ENCODE results near the gene ATP8B4.
"Not testable (repeated sequence)": the region's sequence is repeated elsewhere in the genome, so short reads cannot be mapped to it uniquely, and the experiment has no call there.

The ATP8B4 gene

DNA sequence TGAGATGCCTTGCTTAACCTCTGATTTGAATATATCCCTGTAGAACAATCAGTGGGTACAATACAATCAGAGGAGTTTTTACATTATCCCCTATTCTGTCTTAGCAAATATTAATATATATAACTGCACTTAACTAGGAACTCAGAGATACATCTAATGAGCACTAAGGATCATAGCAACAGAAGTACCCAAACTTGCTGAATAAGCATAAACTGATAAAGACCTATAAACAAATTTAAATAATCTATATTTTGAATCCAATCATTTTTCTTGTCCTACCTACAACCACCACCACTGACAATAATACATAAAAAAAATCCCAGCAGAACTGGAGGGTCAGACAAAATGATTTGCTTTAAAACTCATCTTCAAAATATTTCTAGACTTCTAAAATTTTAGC, 106.2 kb downstream of the ATP8B4 start:
- DNase-seq (ENCODE audit: low read depth in 2 of 2): no peak

DNA sequence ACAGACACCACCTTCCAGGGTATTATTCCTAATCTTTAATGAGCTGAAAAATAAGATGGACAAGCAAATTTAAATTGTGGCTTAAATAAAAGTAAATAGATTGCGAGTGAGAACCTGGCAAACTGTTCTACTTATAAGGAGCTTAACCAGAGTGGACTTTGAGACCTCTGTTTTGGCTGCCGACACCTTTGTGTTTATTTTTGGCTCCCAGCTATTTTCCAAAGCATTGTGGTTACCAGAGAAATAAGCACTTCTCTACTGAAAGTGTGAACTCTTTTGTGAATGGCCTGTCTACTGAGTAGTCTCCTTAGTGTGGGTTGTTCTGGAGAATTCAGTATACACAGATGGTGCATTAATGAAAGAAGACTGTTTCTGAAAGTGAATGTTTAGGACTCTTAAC, 109.4 kb downstream of the ATP8B4 start:
- DNase-seq (ENCODE audit: low read depth in 2 of 2): no peak

DNA sequence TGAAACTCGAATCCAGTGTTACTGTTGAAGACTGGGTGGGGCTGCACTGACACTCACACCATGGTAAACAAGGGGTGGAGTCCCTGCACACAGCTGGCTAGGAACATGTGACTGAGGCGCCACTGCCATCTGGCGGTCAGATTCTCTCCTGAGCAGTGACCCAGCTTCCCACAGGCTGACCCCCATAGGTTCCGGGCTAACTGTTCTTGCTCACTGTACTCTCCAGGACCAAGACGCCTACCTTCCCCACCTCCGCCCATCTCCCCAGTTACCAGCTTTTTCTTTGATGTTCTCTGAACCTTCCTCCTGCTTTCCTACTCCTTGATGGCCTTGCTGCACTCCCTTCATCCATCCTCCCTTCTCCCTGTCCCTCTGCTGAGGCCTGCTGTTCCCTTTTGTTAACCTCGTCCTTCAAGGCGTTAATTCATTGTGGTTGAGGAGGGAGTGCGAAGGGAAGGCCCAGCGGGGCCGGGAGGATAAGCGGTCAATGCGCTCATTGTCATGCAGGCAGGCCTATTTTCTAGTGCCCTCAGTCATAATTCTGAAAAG, 115.2 kb downstream of the ATP8B4 start:
- DNase-seq (ENCODE audit: low read depth in 2 of 2): peak; percentile 57 to 63

DNA sequence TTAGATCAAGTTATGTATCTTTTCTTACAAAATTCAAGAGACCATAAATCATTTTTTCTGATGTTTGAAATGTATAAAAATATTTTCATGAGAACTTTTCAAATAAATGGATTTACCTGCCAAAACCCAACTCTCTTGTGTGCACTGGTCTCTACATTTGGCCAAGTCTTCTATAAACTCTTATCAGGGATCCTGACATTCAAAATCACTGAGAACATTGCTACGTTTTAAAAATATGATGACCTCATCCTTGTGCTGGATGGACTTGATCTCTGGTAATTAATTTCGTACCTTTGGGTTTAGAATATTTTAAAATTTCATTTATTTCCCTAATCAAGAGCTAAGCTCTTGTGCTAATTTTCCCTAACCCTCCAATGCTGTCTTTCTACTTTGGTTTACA, 127.4 kb downstream of the ATP8B4 start:
- no peak for DNase-seq (ENCODE audit: low read depth in 2 of 2)

DNA sequence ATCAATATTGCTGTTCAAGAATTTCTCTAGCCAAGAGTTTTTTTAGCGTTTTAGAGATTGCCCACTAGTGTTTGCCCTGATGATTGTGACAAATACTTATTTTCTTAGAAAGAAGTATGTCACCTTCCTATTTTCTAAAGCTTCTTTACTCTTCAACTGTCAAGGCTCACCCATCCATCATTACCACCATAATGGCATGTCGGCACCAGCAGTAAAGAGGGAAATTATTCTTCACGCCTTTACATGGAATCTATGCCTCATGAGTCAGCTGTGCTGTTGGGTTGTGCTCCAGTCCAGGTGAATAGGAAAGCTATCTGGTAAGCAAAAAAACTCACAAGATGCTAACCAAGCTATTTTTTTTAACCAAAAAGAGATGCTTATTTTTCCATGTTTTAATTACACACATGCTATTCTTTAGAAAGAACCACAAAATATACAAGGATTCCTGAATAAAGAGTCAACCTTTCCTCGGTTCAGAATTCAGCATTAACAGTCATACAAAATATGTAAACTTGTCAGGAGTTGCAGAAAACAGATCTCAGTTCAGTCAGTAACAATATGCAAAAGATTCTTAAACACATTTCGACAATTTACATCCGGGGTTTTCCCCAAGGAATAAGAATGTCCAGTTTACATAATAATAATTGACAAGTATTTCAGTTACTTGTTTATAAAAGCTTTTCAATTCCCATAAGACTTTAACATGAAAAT, 128.0 kb downstream of the ATP8B4 start:
- peak in 1 of 2 experiments; percentile 32 for DNase-seq (ENCODE audit: low read depth in 2 of 2)

DNA sequence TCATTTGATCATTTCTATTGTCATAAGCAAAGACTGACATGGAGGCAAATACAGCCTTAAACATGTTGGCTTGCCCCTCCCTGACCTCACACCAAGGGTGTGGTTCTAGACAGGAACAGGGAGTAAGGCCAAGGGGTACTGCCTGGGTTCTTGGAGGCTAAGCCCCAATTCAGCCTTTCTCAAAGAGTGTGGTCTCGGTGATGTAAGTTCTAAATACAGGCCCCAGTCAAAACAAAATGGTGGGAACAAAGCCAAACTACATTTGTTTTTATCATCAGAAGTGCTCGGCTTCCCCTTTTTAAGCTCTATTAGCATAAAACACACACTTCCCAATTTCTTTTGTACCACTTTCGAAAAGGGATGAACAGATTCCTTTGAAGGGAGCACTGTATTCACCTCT, 129.5 kb downstream of the ATP8B4 start:
- no peak for DNase-seq (ENCODE audit: low read depth in 2 of 2)

DNA sequence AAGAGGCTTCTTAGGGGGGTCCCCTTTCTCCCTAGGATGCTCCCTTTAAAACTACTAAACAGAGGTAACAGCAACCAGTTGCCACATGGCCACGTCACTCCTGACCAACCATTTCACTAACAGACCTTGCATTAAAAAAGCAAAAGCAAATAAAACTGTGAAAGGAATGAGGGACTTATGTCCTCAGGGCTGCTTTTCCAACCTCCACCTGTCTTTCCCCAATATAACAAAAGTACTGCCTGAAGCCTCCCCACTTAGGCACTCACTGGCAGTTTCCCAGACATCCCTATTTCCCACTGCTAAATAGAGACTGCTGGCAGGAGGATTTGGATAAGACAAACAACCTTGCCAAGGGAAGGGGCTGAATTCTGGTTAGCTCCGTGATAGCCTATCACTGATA, 130.3 kb downstream of the ATP8B4 start:
- DNase-seq (ENCODE audit: low read depth in 2 of 2): no peak

DNA sequence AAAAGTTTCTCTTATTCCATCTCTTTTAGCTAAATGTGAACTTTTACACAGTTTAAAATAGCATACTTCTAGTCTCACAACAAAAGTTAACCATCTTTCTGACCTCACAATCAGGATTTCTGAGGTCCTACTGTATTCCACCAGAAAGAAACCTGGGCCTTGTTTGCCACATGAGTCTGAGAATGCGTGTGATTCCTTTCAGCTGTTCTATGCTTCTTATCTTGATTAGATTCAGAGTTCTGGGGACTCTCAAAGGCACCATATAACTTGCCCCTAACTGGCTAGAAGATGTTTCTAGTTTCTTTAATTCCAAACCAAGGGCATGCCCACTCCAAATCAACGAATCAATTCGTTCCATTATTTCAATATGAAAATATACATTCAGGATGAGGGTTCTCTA, 131.1 kb downstream of the ATP8B4 start:
- no peak for DNase-seq (ENCODE audit: low read depth in 2 of 2)

DNA sequence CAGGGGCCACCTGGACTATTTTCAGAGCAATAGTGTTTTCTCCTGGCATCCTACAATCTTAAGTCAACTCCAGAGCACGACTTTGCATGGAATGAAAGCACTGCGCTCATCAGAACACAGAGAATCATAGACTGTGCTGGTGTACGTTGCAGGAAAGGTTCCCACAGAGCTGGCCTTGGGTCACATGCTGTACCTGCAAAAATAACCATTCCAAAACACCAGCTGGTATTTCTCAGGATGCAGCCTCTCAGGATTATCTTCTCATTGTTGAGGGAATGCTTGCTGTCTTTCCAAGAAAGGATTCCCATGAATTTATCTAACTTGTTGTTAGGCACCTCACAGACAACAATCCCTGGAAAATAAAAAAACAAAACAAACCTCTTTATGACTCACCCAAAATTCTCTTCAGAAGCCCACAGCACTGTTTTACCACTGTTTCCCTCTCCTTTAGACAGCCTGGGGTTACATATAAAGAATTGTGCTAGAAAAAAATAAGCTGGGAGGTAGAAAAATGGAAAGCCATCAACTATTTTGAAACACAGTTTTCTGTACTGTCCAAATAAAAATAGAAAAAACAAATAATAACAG, 131.7 kb downstream of the ATP8B4 start:
- no peak for DNase-seq (ENCODE audit: low read depth in 2 of 2)

DNA sequence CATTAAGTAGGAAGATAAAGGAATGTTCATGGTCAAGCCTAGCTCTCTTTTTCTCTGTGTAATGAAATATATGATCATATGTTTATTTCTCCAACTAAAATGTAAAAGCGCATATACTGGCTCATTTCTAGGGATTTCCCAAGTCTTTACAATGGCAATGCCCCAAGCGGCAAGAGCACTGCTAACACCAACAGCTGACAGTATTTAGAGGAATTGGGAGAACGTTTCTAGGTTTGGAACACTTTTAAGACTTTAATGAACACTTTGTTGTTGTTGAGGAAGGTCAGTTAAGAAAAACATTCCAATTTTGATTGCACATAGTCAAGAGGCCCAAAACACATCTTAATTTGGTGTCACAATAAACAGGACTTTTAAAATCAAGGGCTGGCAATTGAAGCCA, 132.7 kb downstream of the ATP8B4 start:
- no peak for DNase-seq (ENCODE audit: low read depth in 2 of 2)

DNA sequence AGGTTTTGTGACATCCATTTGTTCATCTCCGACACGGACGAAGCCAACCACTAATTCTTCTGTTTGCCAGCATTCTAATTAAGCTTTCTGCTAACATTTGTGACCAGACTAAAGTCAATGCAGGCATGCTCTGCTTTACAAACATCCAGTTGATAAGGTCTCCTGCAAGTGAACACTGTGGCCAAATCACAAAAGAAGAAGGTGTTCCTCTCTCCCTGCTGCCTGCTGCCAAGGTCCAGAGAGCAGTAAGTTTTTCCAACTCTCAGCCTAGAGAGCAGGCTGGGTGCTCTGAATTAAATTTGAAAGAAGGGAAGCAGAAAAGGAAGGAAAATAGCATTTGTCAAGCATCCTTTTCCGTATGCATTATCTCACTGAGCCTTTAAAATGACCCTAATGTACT, 133.6 kb downstream of the ATP8B4 start:
- DNase-seq (ENCODE audit: low read depth in 2 of 2): no peak

DNA sequence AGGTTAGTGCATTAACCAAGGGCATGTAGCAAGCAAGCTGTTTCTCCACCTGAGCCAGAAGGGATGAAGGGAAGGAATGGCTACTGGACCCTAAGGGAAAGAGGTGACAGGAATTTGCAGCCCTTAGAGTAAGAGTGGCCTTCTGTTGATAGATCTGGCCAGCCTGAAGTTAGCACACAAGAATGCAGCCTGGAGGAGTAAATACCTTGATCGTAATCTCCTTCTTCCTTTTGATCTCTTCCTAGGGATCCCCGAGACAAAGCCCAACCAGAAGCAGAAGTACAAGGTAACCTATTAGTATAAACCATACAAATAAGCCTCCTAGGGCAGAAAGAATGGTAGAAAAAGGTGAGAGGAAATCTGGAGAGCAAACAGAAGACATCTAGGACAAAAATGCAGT, 134.6 kb downstream of the ATP8B4 start:
- DNase-seq (ENCODE audit: low read depth in 2 of 2): no peak

DNA sequence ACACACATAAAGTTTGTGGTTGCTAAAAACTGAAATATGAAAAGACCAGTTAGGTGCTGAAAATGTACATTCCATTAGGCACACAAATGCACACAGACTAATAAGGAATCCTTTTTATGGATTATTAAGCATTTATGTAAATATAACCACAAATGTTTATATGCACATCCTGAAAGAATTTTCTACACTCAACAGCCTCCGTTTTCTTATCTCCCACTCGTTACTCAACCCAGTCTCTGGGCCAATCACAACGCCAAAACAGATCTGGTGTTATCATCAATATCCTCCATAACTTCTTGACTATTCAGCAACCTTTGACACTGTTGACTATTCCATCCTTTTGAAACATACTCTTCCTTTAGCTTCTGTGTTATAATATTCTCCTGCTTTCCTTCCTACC, 136.4 kb downstream of the ATP8B4 start:
- no peak for DNase-seq (ENCODE audit: low read depth in 2 of 2)

DNA sequence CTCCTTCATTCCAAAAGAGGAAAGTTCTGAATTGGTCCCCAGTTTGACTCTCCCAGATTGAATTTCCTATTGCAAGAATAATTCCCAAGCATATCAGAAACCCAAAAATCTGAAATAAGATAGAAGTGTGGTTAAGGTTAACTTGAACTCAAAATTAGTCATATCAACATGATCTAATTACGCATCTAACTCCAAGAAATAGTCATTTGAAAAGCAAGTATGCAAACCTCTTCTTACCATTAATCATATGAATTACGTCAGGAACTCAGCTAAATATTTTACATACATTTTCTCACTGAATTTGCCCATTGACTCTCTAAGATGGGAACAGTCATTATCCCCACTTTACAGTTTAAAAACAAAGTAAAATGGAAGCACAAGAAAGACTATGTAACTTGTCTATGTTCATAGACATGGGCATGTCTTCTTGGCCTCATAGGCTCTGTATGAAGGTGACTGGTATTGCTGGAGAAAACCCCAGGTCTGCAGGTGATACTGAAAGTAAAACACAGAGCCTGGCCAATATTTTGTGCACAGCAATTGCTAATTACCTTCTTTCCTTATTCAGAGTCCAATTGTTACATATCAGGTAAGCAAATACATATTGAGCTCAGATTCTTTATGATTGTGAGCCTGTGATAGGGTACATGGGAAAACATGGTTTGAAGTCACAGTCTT, 139.2 kb downstream of the ATP8B4 start:
- no peak for DNase-seq (ENCODE audit: low read depth in 2 of 2)

DNA sequence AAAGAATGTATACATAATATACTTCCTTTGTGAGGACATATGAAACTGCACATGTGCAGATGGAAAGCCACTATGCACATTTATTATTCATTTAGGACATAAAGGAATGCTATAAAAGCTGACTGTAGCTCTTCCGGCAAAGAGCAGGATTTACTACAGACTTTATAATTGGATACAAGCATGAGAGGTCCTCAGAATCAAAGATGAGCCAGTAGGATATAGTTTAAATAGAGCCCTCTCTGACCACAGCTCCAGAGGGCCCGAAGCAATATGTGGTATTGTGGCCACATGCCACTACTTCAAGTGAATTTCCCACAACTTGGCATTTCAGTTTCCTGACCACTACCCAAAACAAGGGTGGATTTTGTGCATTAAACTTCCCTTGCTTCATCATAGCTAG, 140.9 kb downstream of the ATP8B4 start:
- no peak for DNase-seq (ENCODE audit: low read depth in 2 of 2)

DNA sequence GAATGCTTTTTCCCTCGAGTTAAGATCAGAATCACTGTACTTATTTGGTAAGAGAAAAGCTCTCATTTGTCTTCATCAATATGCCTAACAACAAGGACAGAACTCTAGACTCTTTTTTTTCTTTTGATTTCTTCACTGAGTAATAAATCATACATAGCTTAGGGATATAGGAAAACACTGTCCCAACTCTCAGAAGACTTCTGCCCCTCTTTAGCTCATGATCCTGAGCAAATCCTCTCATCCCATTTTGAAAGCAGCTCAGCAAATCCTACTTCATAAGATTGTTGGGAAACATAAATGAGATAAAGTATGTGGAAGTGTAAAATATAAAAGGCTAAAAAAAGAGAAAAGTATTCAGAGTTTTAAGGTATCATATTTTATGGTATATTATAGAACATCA, 141.7 kb downstream of the ATP8B4 start:
- DNase-seq (ENCODE audit: low read depth in 2 of 2): no peak

DNA sequence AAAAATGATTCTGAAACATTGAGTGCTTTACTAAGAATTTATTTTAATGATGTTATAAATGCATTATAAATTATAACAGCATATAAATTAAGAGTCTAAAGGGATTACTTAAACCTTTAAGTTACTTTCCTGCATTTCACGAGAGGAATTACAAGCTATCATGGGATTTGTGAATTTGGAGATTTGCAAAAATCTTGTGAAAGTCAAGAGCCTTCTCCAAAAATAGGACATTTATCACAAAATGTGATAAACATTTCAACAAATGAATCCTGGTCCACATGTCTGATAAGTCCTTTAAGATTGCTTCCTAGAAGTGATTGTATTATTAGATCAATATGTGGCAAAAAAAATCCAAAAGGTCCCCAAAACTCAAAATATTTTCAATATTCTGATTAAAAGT, 154.5 kb downstream of the ATP8B4 start:
- DNase-seq (ENCODE audit: low read depth in 2 of 2): no peak

DNA sequence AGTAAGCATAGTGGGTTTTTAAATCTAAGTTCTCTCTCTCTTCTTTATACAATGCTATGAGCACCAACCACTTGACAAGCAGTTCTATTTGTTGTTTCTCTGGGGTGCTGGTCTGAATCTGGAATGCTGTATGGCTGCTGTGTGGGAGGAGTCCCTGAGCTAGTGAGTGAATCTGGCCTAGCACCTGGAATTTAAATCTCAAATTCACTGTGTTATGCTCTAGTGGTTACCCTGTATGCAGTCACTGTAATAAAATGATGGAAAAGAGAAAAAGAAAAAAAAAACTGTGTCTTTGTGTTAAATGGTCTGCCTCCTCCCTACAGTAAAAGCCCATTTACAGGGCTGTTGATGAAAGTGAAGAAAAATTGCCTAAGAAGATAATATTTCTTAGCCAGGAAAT, 155.0 kb downstream of the ATP8B4 start:
- DNase-seq (ENCODE audit: low read depth in 2 of 2): no peak

DNA sequence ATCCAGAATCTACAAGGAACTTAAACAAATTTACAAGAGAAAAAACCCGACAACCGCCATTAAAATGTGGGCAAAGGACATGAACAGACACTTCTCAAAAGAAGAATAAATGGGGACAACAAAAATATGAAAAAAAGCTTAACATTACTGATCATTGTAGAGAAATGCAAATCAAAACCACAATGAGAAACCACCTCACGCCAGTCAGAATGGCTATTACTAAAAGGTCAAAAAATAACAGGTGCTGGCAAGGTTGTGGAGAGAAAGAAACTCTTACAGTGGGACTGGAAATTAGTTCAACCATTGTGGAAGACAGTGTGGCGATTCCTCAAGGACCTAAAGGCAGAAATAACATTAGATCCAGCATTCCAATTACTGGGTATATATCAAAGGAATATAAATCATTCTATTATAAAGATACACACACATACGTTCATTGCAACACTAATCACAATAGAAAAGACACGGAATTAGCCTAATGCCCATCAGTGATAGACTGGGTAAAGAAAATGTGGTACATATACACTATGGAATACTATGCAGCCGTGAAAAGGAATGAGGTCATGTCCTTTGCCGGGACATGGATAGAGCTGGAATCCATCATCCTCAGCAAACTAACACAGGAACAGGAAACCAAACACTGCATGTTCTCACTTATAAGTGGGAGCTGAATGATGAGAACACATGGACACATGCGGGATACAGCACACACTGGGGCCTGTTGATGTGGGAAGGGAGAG, 155.8 kb downstream of the ATP8B4 start:
- not testable (repeated sequence) for DNase-seq (ENCODE audit: low read depth in 2 of 2)

DNA sequence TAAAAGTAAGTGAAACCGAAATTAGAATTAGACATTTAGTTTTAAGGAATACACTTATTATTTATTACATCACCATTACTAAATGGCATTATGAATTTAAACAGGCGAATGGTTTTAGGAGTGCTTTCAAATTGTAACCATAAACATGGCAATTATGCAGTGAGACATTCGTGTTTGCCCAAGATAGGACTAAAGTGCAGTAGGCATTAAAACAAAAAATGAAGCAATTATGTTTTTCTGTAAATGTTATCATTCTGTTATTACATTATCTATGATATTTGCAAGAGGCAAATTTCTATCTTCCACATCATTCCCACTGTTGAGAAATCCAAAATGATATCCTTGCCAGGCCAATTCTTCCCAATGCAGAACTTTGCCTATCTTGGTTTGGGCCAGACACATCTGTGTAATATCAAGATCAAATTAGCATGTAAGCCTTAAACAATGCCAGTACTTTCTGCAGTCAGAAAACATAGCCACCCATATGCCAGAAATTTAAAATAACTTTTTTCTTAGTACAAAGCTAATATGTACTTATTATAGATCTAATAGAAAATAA, 156.9 kb downstream of the ATP8B4 start:
- no peak for DNase-seq (ENCODE audit: low read depth in 2 of 2)

DNA sequence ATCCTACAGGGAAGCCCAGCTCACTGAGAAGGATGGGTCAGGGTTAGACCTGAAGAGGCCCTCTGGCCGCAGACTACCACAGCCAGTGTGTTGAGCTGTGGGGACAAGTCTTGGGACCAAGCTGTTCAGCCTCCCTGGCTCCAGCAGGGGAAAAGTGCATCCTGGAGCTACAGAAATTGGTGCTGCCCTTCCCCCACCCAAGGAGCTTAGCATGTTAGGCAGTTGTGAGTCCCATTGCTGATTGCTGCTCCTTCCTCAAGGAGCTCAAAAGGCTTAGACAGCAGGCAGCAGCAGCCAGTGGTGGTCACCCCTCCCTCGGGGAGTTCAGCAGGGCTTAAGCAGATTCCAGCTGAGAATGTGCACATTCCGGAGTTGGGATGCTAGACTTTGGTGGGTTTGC, 165.6 kb downstream of the ATP8B4 start:
- no peak for DNase-seq (ENCODE audit: low read depth in 2 of 2)

DNA sequence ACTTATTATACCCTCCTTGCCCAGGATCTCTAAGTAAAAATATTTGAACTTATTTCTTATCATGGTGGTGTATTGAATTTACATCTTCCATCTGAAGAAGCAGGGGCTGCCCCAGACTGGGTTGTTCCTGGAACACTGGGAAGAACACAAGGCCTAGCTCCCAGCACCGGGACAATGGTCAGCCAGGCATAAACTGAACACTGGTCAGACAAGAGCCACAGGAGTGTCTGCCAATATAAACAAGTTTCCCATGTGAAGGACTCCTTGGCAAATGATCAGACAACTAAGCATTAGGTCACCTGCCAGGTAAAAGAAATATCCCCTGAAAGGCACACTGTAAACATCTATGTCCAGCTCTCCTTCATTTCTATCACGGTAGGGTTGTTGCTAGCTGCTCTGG, 172.4 kb downstream of the ATP8B4 start:
- no peak for DNase-seq (ENCODE audit: low read depth in 2 of 2)
